HepG2 (cell line): ENCODE data around the gene PHF13.

Source experiments
- MYNN ChIP-seq: sonication (generic); formaldehyde crosslinking; IDR thresholded peaks from 2 replicates; pipeline ENCODE4 v1.4.0; 2020; ENCODE audit warnings: mild to moderate bottlenecking, low read depth, missing genetic modification reagents
- ZBTB49 ChIP-seq: sonication (generic); formaldehyde crosslinking; IDR thresholded peaks from 2 replicates; pipeline ENCODE4 v1.4.0; 2020; ENCODE audit warnings: missing genetic modification reagents, borderline replicate concordance

DNA sequence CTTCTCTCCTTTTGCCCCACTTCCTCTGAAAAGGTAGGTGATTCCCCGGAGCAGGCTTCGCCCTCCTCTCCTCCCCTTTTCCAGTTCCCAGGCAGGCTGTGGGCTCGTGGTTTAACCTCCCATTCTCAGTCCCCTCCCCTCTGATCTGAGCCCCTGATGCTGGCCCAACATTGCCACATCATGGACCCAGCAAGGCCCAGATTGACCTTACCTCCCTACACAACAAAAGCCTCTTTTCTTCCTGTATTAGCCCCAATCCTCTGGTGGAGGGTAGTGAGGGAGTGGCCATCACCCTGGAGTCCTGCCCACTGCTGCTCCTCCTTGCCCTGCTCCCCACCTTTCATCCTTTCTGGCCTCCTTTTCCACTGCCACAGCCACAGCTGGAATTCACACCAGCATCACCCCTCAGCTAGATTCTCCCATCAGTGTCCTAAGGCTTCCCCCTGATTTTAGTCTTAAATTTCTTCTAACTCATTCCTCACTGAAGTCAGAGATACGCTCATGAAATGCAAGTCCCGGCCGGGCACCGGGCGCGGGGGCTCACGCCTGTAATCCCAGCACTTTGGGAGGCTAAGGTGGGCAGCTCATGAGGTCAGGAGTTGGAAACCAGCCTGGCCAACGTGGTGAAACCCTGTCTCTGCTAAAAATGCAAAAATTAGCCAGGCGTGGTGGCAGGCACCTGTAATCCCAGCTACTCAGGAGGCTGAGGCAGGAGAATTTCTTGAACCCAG, 40.7 kb upstream of the PHF13 start:
- TF ChIP-seq MYNN, result no peak
- no peak for TF ChIP-seq ZBTB49
